GM18505 (cell line): ENCODE data around the gene GPD1L.

Experiments used
- ATAC-seq: cut with Tn5 transposase; IDR thresholded peaks from one replicate; pipeline ENCODE4 v1.9.1; 2021; ENCODE audit not compliant: unreplicated experiment
- POLR2A ChIP-seq: IDR thresholded peaks from 4 replicates; pipeline ENCODE4 v1.6.1; 2011; ENCODE audit warnings: borderline replicate concordance; ENCODE audit not compliant: insufficient read depth, insufficient read length; ENCODE audit errors: extremely low read depth

GPD1L gene

GRCh38 chr3:32138545-32139104 lies 32.2 kb downstream of the GPD1L start:
- TF ChIP-seq POLR2A: no peak
- no peak for ATAC-seq

GRCh38 chr3:32140943-32141342 lies 34.5 kb downstream of the GPD1L start:
- no peak for ATAC-seq
- TF ChIP-seq POLR2A: no peak

GRCh38 chr3:32143849-32144757 lies 37.7 kb downstream of the GPD1L start:
- no peak for ATAC-seq
- no peak for TF ChIP-seq POLR2A

GRCh38 chr3:32146746-32147211 lies 40.4 kb downstream of the GPD1L start:
- no peak for ATAC-seq
- no peak for TF ChIP-seq POLR2A

DNA sequence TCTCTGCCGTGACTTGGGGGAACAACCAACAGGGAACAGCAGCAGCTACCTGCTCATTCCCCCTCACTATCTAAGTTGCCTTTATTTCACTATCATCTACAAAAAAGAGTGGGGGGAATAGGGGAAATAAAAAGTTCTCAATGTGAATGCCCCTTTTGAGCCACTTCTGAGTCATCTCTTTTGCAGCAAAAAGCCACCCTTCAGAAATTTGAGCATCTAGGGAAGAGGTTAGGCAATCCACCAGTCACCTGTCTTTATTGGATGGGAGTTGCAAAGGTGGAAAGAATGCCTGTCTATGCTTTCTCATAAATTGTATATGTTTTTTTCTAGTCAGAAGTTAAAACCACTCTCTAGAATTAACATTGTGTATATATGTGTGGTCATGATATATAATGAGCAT lies 41.1 kb downstream of the GPD1L start:
- ATAC-seq: no peak
- no peak for TF ChIP-seq POLR2A

DNA sequence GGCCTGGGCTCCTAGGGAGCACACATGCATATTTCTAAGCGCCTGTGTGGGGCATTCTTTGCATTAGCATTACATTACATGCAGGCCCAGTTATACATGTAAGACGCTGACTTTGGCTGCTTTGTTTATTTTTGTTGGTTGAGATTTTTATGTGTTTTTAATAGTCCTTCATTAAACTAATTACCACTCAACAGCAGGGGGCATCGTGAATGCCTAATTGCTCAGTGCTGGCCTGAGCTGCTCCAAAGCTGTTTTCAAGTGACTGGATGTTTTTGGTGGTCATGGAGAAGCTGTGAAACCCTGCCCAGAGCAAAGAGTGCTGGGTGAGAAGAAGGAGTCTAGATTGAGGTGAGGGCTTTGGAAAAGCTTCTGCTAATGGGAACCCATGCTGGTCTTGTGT lies 41.5 kb downstream of the GPD1L start:
- ATAC-seq: no peak
- no peak for TF ChIP-seq POLR2A

- no peak for ATAC-seq
- TF ChIP-seq POLR2A: no peak
Observed at GRCh38 chr3:32148351-32148750, 41.9 kb downstream of the GPD1L start.

DNA sequence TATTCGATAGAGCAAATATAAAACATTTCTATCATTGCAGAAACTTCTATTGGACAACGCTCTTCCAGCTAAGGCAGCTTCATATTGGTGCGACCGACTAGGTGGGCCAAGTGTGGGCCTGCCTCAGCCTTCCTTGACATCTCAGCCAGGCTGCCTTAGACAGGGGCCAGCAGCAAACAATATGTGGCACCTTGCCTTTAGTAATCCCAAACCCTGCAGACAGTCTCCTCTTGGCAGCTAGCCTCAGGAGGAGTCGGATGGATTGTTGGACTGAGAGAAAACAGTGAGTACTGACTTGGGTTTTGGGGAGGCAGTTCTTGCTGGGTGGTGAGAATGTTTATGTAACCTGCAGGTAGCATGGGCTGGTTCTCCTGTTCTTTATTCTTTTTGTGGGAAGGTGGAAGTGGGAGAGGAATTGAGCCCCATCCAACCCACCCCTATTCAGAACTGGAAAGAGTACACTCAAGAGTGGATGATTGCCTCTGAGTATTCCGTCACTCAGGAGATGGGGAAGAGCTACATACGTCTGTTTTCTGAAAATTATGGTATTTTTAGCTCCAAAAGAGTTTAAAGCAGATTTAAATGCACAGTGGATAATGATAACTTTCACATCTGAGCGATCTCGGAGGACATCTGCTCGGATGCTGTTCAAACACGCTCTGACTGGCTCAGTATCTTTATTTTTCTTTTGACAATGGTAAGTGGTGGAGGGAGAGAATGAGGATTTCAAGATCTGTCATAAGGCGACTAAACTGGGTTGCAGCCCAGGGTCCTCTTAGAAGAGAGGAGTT lies 47.2 kb downstream of the GPD1L start:
- TF ChIP-seq POLR2A: no peak

DNA sequence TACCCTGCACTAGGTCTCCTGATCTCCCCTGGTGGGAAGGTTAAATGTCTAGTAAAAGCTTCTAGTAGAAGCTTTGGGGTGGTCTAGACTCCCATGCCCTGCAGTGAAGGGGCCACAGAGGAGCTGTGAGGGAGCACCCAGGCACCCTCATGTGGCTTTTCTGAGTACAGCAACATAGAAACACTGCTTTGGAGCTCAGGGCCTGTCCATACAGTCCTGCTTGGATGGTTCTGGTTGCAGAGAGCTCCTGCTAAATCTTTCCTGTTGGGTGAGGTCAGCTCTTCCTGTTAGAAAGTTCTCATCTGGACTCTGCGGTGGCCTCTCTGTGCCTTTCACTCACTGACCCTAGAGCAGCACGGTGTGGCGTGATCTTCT lies 47.8 kb downstream of the GPD1L start:
- TF ChIP-seq POLR2A: no peak
- no peak for ATAC-seq

More for the DNA sequence above, 47.2 kb downstream of the GPD1L start:
- no peak for ATAC-seq

DNA sequence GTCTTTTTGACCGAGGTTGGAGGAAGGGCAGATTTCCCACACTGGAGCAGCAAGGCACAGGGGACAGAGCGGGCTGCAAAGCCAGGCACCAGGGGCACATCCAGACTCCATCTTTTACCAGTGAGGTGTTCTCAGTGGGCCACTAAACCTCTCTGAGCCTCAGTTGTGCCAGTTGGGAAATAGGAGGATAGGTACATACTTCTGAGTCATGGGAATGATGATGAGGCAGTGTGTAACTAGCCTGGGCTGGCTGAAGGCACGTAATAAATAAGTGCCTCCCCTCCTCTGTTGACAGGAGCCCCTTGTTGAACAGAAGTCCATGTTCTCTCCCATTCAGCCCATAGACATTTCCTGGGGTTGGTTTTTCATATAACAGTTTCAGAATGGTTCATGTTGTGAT lies 48.7 kb downstream of the GPD1L start:
- ATAC-seq: no peak

GRCh38 chr3:32157600-32158264 lies 51.3 kb downstream of the GPD1L start:
- ATAC-seq: no peak
- no peak for TF ChIP-seq POLR2A

More for the DNA sequence above, 48.7 kb downstream of the GPD1L start:
- TF ChIP-seq POLR2A: no peak

- ATAC-seq: no peak
- TF ChIP-seq POLR2A: no peak
Observed at GRCh38 chr3:32160706-32161214, 54.3 kb downstream of the GPD1L start.

DNA sequence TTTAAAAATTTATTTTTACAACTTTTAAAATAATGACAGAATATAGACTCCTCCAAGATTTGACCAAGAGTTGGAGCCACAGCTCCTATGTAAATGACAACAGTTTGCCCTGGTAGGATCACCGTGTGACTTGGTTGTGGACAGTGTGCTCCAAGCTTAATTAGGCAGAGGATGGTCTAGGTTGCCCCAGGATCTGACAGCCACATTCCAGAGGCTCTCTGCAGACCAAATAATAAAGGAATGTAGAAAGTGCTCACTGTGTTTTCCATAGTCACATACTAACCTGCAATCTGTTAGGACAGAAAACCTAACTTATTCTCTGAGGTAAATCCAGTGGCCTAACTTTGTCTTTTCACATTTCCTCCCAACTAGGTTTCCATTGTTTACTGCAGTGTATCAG lies 59.0 kb downstream of the GPD1L start:
- no peak for ATAC-seq

More for the DNA sequence above, 59.0 kb downstream of the GPD1L start:
- no peak for TF ChIP-seq POLR2A
